Airway epithelial cell (primary cell): ENCODE measurements around the gene TMEFF2. TPM values are rescaled to one million over a fixed set of nuclear protein-coding genes. Genes with fewer than 3 reads are reported as not detected.

ENCODE experiments used
- total RNA-seq: library from RNA; depleted of rRNA; stranded (reverse); fragments of >200 nt; gene quantifications from 2 replicates; pipeline ENCODE4 v1.2.3, GENCODE V29; 2015

TMEFF2 gene
- 0.19 and 0.35 TPM in 2 replicates for total RNA-seq

GRCh38 chr2:192194866-192195547 is at the start of gene TMEFF2:
TMEFF2 (minus strand) TSS chr2:192194933; CDS start chr2:192194524, 409 bp downstream.

